ENCODE measurements around the gene LCN15. TPM values are rescaled to one million over a fixed set of nuclear protein-coding genes. Genes with fewer than 3 reads are reported as not detected.

The LCN15 gene
- total RNA-seq, 2 experiments from 2014 or later = not detected

DNA sequence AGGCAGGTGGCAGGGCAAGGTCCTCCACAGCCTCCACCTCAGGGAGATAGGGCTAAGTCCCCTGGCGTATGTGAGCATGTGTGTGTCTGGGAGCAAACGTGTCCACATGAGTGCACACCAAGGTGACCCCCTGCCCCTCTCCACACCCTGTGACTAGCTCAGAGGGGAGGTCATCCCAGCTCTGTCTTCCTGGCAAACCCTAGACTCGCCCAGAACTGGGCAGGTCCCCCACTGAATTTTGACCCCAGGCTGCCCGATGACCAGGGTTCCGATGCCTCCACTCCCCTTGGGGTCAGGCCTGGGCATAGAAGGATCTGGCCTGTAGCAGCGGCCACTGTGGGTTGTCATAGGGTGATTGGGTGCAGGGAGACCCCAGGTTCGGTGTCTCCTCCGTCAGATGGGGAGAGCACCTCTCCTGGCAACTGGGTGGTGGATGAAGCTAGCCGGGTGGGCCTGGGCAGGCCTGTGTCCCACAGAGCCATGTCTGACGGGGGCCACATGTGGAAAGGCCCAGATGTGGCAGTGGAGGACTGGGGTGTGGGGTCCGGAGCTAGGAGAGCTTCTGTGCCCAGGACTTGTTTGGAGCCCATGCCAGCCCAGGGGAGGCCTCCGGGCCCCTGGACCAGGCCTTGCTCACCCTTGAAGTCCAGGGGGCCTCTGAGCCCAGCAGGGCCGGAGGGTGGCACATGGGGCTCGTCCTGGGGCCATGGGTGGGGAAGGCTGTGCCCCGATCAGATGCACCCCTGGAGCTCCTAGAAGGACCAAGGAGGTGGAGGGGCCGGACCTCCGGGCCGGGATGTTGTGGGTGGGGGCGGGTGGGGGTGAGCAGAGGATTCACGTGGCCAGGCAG, 45.7 kb downstream of the LCN15 start:
- intact Hi-C loops (cut with DNase I, micrococcal nuclease) = no loop called here
- ATAC-seq (ENCODE audit: poor library complexity) (no peak), DNase-seq (peak in 1 of 14 experiments; percentile 34)
- peaks cover 14% of the 10 kb centered on the region for H3K36me3 Mint-ChIP-seq (ENCODE audit: low read depth)
- Histone ChIP-seq H3K4me1 (ENCODE audit: insufficient read depth, low read length) (peaks cover 10% of the 10 kb centered on the region), H3K9me3 (ENCODE audit: control insufficient read depth in 1 of 2, insufficient read depth in 1 of 2, low read length in 2 of 2) (peaks cover 0 to 11% of the 10 kb centered on the region in 2 experiments), H3K4me3 (ENCODE audit: low read length) (no peak overlapping the region), H3K36me3 (ENCODE audit: insufficient read depth, low read length) (peaks cover 21% of the 10 kb centered on the region), H3K27ac (ENCODE audit: low read depth in 1 of 2, low read length in 2 of 2) (no peak overlapping the region), H3K27me3 (ENCODE audit: control insufficient read depth in 1 of 2, insufficient read depth in 2 of 2, low read length in 2 of 2) (peaks cover 9 to 14% of the 10 kb centered on the region in 2 experiments)
- peaks cover 1% of the 10 kb centered on the region for H3K4me1 Mint-ChIP-seq (ENCODE audit: low read depth)
- no peak overlapping the region for H3K27ac Mint-ChIP-seq
- POLR2A ChIA-PET = no interaction called here
- H3K27me3 Mint-ChIP-seq = peaks cover 16% of the 10 kb centered on the region
- CTCF ChIA-PET = no interaction called here
- no peak overlapping the region for H3K4me3 Mint-ChIP-seq
- TF ChIP-seq, protein P1, sequence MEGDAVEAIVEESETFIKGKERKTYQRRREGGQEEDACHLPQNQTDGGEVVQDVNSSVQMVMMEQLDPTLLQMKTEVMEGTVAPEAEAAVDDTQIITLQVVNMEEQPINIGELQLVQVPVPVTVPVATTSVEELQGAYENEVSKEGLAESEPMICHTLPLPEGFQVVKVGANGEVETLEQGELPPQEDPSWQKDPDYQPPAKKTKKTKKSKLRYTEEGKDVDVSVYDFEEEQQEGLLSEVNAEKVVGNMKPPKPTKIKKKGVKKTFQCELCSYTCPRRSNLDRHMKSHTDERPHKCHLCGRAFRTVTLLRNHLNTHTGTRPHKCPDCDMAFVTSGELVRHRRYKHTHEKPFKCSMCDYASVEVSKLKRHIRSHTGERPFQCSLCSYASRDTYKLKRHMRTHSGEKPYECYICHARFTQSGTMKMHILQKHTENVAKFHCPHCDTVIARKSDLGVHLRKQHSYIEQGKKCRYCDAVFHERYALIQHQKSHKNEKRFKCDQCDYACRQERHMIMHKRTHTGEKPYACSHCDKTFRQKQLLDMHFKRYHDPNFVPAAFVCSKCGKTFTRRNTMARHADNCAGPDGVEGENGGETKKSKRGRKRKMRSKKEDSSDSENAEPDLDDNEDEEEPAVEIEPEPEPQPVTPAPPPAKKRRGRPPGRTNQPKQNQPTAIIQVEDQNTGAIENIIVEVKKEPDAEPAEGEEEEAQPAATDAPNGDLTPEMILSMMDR (IDR thresholded peaks at IDR 0.05) = no peak
- no peaks in the 10 kb centered on the region for H3K9me3 Mint-ChIP-seq

DNA sequence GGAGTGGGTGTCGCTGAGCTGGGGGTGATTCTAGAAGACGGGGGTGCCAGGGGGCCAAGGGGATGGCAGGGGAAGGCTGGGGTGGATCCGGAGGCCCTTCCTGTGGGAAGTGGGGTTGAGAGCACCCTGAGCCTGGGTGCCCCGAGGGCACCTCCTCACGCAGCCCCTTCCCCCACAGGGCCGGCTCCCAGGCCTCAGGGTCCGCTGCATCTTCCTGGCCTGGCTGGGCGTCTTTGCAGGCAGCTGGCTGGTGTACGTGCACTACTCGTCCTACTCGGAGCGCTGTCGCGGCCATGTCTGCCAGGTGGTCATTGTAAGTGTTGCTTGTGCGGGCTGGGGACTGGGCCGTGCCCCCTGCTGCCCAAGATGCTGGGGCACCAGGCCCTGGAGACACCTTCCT, 46.9 kb downstream of the LCN15 start:
- Mint-ChIP-seq H3K36me3 (ENCODE audit: low read depth) (peaks cover 6% of the 10 kb centered on the region), H3K4me1 (ENCODE audit: low read depth) (no peaks in the 10 kb centered on the region), H3K27me3 (peaks cover 21% of the 10 kb centered on the region), H3K4me3 (no peak overlapping the region), H3K27ac (no peak overlapping the region), H3K9me3 (no peaks in the 10 kb centered on the region)
- TF ChIP-seq, protein P1 (IDR thresholded peaks at IDR 0.05) = no peak
- intact Hi-C loops (cut with DNase I, micrococcal nuclease) = no loop called here
- H3K27ac ChIP-seq (ENCODE audit: low read depth in 1 of 2, low read length in 2 of 2) = no peak overlapping the region
- ChIA-PET CTCF (no interaction called here), POLR2A (interaction anchor here (1.4 kb wide), 1 partner anchor 11 kb away, joined by 3 read pairs; no protein-coding TSS in a partner anchor)
- DNase-seq = peak in 1 of 14 experiments; percentile 21
- H3K36me3 ChIP-seq (ENCODE audit: insufficient read depth, low read length) = peaks cover 10% of the 10 kb centered on the region
- peaks cover 0 to 18% of the 10 kb centered on the region in 2 experiments for H3K9me3 ChIP-seq (ENCODE audit: control insufficient read depth in 1 of 2, insufficient read depth in 1 of 2, low read length in 2 of 2)
- peaks cover 18% of the 10 kb centered on the region for H3K4me1 ChIP-seq (ENCODE audit: insufficient read depth, low read length)
- H3K27me3 ChIP-seq (ENCODE audit: control insufficient read depth in 1 of 2, insufficient read depth in 2 of 2, low read length in 2 of 2) = peaks cover 18 to 24% of the 10 kb centered on the region in 2 experiments
- no peak overlapping the region for H3K4me3 ChIP-seq (ENCODE audit: low read length)
- ATAC-seq (ENCODE audit: poor library complexity) = no peak

- H3K4me3 ChIP-seq (ENCODE audit: low read length) = no peak overlapping the region
- Mint-ChIP-seq H3K4me3 (no peak overlapping the region), H3K27ac (no peak overlapping the region), H3K36me3 (ENCODE audit: low read depth) (no peaks in the 10 kb centered on the region), H3K4me1 (ENCODE audit: low read depth) (no peaks in the 10 kb centered on the region), H3K9me3 (no peaks in the 10 kb centered on the region), H3K27me3 (peaks cover 39% of the 10 kb centered on the region)
- TF ChIP-seq, protein P1 (IDR thresholded peaks at IDR 0.05) = no peak
- peaks cover 35 to 37% of the 10 kb centered on the region in 2 experiments for H3K27me3 ChIP-seq (ENCODE audit: control insufficient read depth in 1 of 2, insufficient read depth in 2 of 2, low read length in 2 of 2)
- H3K27ac ChIP-seq (ENCODE audit: low read depth in 1 of 2, low read length in 2 of 2) = no peak overlapping the region
- peaks cover 24% of the 10 kb centered on the region for H3K4me1 ChIP-seq (ENCODE audit: insufficient read depth, low read length)
- CTCF ChIA-PET = interaction anchor here (1.4 kb wide), 1 partner anchor 12 kb away, joined by 4 read pairs; no protein-coding TSS in a partner anchor
- H3K9me3 ChIP-seq (ENCODE audit: control insufficient read depth in 1 of 2, insufficient read depth in 1 of 2, low read length in 2 of 2) = peaks cover 0 to 18% of the 10 kb centered on the region in 2 experiments
- DNase-seq (peak in 1 of 14 experiments; percentile 17), ATAC-seq (ENCODE audit: poor library complexity) (no peak)
- no peaks in the 10 kb centered on the region for H3K36me3 ChIP-seq (ENCODE audit: insufficient read depth, low read length)
- POLR2A ChIA-PET = interaction anchor here (2.0 to 2.1 kb wide), 2 partner anchors 8 to 13 kb away, joined by 10 to 12 read pairs; no protein-coding TSS in a partner anchor
- intact Hi-C loops (cut with DNase I, micrococcal nuclease) = no loop called here
Observed at GRCh38 chr9:136714893-136715274, 49.4 kb downstream of the LCN15 start.
